Keratinocyte (primary cell): ENCODE results near the gene RHBDD1. TPM values are rescaled to one million over a fixed set of nuclear protein-coding genes. Genes with fewer than 3 reads are reported as not detected.

Source experiments
- DNase-seq: peaks from one replicate; pipeline ENCODE4 v3.0.0-alpha.2; 2011; ENCODE audit warnings: low read depth, missing footprints, low spot score
- FAIRE-seq: peaks from 2 replicates; lab custom pipeline; 2011; peaks lifted over from hg19 to GRCh38; lab: Jason Lieb, UNC
- H2AFZ ChIP-seq: 2 replicates; pipeline ENCODE4 v1.6.0; 2012; ENCODE audit warnings: low read length, control low read depth, inconsistent platforms; ENCODE audit not compliant: control insufficient read depth
- H3K27ac ChIP-seq: 2 replicates; pipeline ENCODE4 v1.5.1; 2011; ENCODE audit warnings: low read length; ENCODE audit not compliant: control insufficient read depth, insufficient read depth
- H3K27me3 ChIP-seq: 3 replicates; pipeline ENCODE4 v1.6.0; 2011; ENCODE audit warnings: low read length; ENCODE audit not compliant: control insufficient read depth, insufficient read depth; ENCODE audit errors: extremely low read depth
- H3K36me3 ChIP-seq, 2 experiments: 2 replicates in 1 of 2; 3 replicates in 1 of 2; pipeline ENCODE4 v1.5.1; 2011; ENCODE audit warnings: low read length in 2 of 2, mild to moderate bottlenecking in 1 of 2; ENCODE audit not compliant: control insufficient read depth in 2 of 2, insufficient read depth in 2 of 2; ENCODE audit errors: extremely low read depth in 1 of 2
- H3K4me1 ChIP-seq: 3 replicates; pipeline ENCODE4 v1.5.1; 2011; ENCODE audit warnings: low read length; ENCODE audit not compliant: control insufficient read depth, insufficient read depth; ENCODE audit errors: extremely low read depth
- H3K4me2 ChIP-seq: 3 replicates; pipeline ENCODE4 v1.6.0; 2011; ENCODE audit warnings: low read depth, low read length; ENCODE audit not compliant: control insufficient read depth, insufficient read depth; ENCODE audit errors: extremely low read depth
- H3K4me3 ChIP-seq, 3 experiments: fragments of 200-600 bp in 1 of 3; sonication (generic) in 1 of 3; 2 replicates in 2 of 3; 3 replicates in 1 of 3; pipeline ENCODE4 v1.5.1; 2011 to 2016; ENCODE audit warnings: low read length in 3 of 3, mild to moderate bottlenecking in 3 of 3, control low read depth in 2 of 3, inconsistent platforms in 1 of 3, low read depth in 1 of 3, mixed read lengths in 1 of 3, mixed run types in 1 of 3, moderate library complexity in 1 of 3; ENCODE audit not compliant: control insufficient read depth in 2 of 3, insufficient read depth in 2 of 3; ENCODE audit errors: extremely low read depth in 1 of 3
- H3K79me2 ChIP-seq: 2 replicates; pipeline ENCODE4 v1.6.0; 2012; ENCODE audit warnings: low read length; ENCODE audit not compliant: control insufficient read depth, insufficient read depth
- H3K9ac ChIP-seq: 3 replicates; pipeline ENCODE4 v1.6.0; 2011; ENCODE audit warnings: low read length; ENCODE audit not compliant: control insufficient read depth, insufficient read depth; ENCODE audit errors: extremely low read depth
- H3K9me1 ChIP-seq: 3 replicates; pipeline ENCODE4 v1.6.0; 2011; ENCODE audit warnings: low read length; ENCODE audit not compliant: control insufficient read depth, insufficient read depth; ENCODE audit errors: extremely low read depth
- H3K9me3 ChIP-seq: 2 replicates; pipeline ENCODE4 v1.5.1; 2012; ENCODE audit warnings: low read depth, low read length; ENCODE audit not compliant: control insufficient read depth
- H4K20me1 ChIP-seq: 3 replicates; pipeline ENCODE4 v1.6.0; 2011; ENCODE audit warnings: low read length; ENCODE audit not compliant: control insufficient read depth, insufficient read depth; ENCODE audit errors: extremely low read depth
- EZH2 ChIP-seq: IDR thresholded peaks from one replicate; pipeline ENCODE4 v1.6.1; 2012; ENCODE audit warnings: inconsistent platforms, mild to moderate bottlenecking, low read length, moderate library complexity
- dilution Hi-C: fragments of 300-500 bp; cut with MboI; formaldehyde crosslinking; loops from one replicate; pipeline ENCODE4 v1.7.0; 2020; ENCODE audit warnings: low sequenced_read_pairs; ENCODE audit not compliant: extremely low pct_ligation_motif_present
- polyA plus RNA-seq, 5 experiments: library from polyadenylated mRNA; depleted of rRNA in 3 of 5; stranded (reverse) in 3 of 5; stranded (forward) in 1 of 5; unstranded in 1 of 5; fragments of >200 nt; gene quantifications; 1 replicate in 1 of 5; 2 replicates in 3 of 5; 3 replicates in 1 of 5; pipeline versions ENCODE4 v1.2.1 to v1.2.3, GENCODE V29; 2011 to 2012; ENCODE audit warnings: missing spikeins in 2 of 5, low read depth in 1 of 5, low replicate concordance in 1 of 5
- TF ChIP-seq, protein P1 (sequence below), 3 experiments: IDR thresholded peaks in 1 of 3; conservative IDR thresholded peaks in 1 of 3; optimal IDR thresholded peaks in 1 of 3; 2 replicates in 2 of 3; 3 replicates in 1 of 3; pipeline versions ENCODE3 to v1.5.1; 2011; ENCODE audit warnings: low read length in 3 of 3, mild to moderate bottlenecking in 3 of 3, moderate library complexity in 2 of 3, control low read depth in 1 of 3, inconsistent platforms in 1 of 3; ENCODE audit not compliant: insufficient read depth in 2 of 3; ENCODE audit errors: extremely low read depth in 1 of 3

Gene RHBDD1
- polyA plus RNA-seq, 1 donor (not counting 4 experiments of a cell fraction or from before 2014, with no cell fraction given): 27.8 TPM

DNA sequence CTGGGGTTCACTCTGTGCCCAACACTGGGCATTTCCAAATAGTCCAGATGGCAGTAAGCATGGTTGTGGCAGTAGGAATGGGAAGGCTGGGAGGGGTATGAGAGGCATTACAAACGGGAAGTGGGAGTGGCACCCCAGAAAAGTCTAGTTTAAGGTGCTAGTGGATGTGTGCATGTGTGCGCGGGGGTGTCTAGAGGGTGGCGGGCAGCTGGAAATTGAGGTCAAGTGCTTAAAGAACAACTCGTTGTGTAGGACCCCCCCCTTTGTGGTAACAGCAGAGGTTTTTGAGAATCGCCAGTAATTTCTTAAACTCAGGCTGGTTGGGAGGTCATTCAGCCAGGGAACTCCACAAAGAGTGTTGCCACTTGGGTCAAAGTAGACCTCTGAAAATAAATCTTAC is 69.9 kb downstream of the RHBDD1 start:
- no peak for FAIRE-seq
- dilution Hi-C loops: no loop called here
- no peak overlapping the region for H2AFZ ChIP-seq

DNA sequence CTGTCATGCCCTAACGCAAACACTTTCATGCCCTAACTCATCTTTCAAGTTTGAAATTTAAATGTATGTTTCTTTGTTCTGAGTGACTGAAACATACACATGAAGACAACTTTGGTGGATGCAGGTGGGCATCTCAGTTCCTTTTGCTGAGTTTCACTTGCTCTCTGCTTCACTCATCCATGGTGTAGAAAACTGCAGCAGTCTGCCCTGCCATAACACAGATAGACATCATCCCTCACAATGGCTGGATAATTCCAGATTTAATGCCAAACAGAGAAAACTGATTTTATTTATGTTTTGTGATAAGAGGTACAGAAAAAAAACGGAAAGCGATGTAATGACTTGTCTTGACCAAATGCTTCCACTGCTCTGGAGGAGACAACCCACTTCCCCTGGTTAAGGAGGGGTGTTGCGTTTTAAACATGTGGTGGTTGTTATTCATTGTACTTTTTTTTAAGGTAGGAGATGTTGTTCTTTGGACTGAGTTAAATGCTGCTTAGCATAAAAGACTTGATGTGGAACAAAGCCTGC is 70.4 kb downstream of the RHBDD1 start:
- FAIRE-seq: no peak
- TF ChIP-seq EZH2: no peak
- TF ChIP-seq, protein P1, sequence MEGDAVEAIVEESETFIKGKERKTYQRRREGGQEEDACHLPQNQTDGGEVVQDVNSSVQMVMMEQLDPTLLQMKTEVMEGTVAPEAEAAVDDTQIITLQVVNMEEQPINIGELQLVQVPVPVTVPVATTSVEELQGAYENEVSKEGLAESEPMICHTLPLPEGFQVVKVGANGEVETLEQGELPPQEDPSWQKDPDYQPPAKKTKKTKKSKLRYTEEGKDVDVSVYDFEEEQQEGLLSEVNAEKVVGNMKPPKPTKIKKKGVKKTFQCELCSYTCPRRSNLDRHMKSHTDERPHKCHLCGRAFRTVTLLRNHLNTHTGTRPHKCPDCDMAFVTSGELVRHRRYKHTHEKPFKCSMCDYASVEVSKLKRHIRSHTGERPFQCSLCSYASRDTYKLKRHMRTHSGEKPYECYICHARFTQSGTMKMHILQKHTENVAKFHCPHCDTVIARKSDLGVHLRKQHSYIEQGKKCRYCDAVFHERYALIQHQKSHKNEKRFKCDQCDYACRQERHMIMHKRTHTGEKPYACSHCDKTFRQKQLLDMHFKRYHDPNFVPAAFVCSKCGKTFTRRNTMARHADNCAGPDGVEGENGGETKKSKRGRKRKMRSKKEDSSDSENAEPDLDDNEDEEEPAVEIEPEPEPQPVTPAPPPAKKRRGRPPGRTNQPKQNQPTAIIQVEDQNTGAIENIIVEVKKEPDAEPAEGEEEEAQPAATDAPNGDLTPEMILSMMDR (optimal IDR thresholded peaks at IDR 0.05 in 1 of 3, IDR thresholded peaks at IDR 0.05 in 1 of 3, conservative IDR thresholded peaks at IDR 0.05 in 1 of 3; ENCODE audit: extremely low read depth in 1 of 3, insufficient read depth in 2 of 3, low read length in 3 of 3): no peak

More for the DNA sequence above, 69.9 kb downstream of the RHBDD1 start:
- Histone ChIP-seq H3K4me1 (peaks cover 19% of the 10 kb centered on the region), H3K9ac (no peak overlapping the region), H3K9me3 (no peaks in the 10 kb centered on the region), H3K36me3 (no peaks in the 10 kb centered on the region), H4K20me1 (no peaks in the 10 kb centered on the region), H3K27ac (no peak overlapping the region), H3K9me1 (no peaks in the 10 kb centered on the region), H3K27me3 (no peaks in the 10 kb centered on the region), H3K4me2 (no peak overlapping the region), H3K79me2 (no peaks in the 10 kb centered on the region), H3K4me3 (no peak overlapping the region)
- TF ChIP-seq, protein P1 (optimal IDR thresholded peaks at IDR 0.05 in 1 of 3, IDR thresholded peaks at IDR 0.05 in 1 of 3, conservative IDR thresholded peaks at IDR 0.05 in 1 of 3; ENCODE audit: extremely low read depth in 1 of 3, insufficient read depth in 2 of 3, low read length in 3 of 3): no peak
- TF ChIP-seq EZH2: no peak
- DNase-seq: no peak

More for the DNA sequence above, 70.4 kb downstream of the RHBDD1 start:
- H3K36me3 ChIP-seq: no peaks in the 10 kb centered on the region
- no peaks in the 10 kb centered on the region for H3K27me3 ChIP-seq
- no peak overlapping the region for H3K4me2 ChIP-seq
- H2AFZ ChIP-seq: no peak overlapping the region
- no peak overlapping the region for H3K27ac ChIP-seq
- dilution Hi-C loops: no loop called here
- no peaks in the 10 kb centered on the region for H3K9me1 ChIP-seq
- H3K4me1 ChIP-seq: peaks cover 19% of the 10 kb centered on the region
- H4K20me1 ChIP-seq: no peaks in the 10 kb centered on the region
- DNase-seq: no peak
- no peak overlapping the region for H3K4me3 ChIP-seq
- no peaks in the 10 kb centered on the region for H3K9me3 ChIP-seq
- H3K79me2 ChIP-seq: no peaks in the 10 kb centered on the region
- H3K9ac ChIP-seq: no peak overlapping the region
